ENCODE data around the gene UHMK1. TPM values are rescaled to one million over a fixed set of nuclear protein-coding genes. Genes with fewer than 3 reads are reported as not detected.
"Not testable (repeated sequence)": the region's sequence is repeated elsewhere in the genome, so short reads cannot be mapped to it uniquely, and the experiment has no call there.

The UHMK1 gene
- total RNA-seq (2021) (50.3 and 62.2 TPM in 2 replicates), Bru-seq, nascent RNA (percentile 95 among the genes with signal in this experiment), BruChase-seq, experiment 1, labeled RNA remaining after a 2-hour chase (percentile 99 among the genes with signal in this experiment), BruChase-seq, experiment 2, labeled RNA remaining after a 6-hour chase (percentile 99 among the genes with signal in this experiment)
- long read RNA-seq, full-length matches to known transcripts, result 24 of 45 reads
- long read RNA-seq, partial matches to known transcripts, result 20 of 45 reads
- long read RNA-seq, other reads (novel, unspliced or antisense), result 1 of 45 reads

- peak within 1 kb of the TSS; percentile 95 for H3K27ac ChIP-seq (ENCODE audit: low read depth, low read length, poor library complexity, severe bottlenecking)
- BruUV-seq (replicated peaks), result no TSS peak
These were observed at the start of gene UHMK1 for GRCh38 chr1:162497723-162498495. TSS of gene UHMK1 (plus strand) at chr1:162497818. CDS start at chr1:162498001, 183 bp downstream.

GRCh38 chr1:162454361-162454760 is 43.3 kb upstream of the UHMK1 start:
- intact Hi-C loops (cut with micrococcal nuclease; ENCODE audit: unreplicated experiment); DNase-seq (ENCODE audit: low spot score); H3K9me3 ChIP-seq (ENCODE audit: low read depth, low read length, poor library complexity, severe bottlenecking); H3K27ac ChIP-seq (ENCODE audit: low read depth, low read length, poor library complexity, severe bottlenecking); H3K4me3 ChIP-seq (ENCODE audit: low read depth, low read length, poor library complexity, severe bottlenecking); BruUV-seq (replicated peaks); H3K27me3 ChIP-seq (replicated peaks; ENCODE audit: insufficient read depth, low read depth, low read length, poor library complexity); H3K4me1 ChIP-seq (ENCODE audit: insufficient read depth, low read length, poor library complexity, severe bottlenecking); POLR2A ChIA-PET (ENCODE audit: low non-redundant PET); CTCF ChIA-PET; H3K36me3 ChIP-seq (ENCODE audit: insufficient read depth, low read length, poor library complexity, severe bottlenecking): not testable (repeated sequence)

More at GRCh38 chr1:162497723-162498495, at the start of gene UHMK1:
- Histone ChIP-seq H3K9me3 (ENCODE audit: low read depth, low read length, poor library complexity, severe bottlenecking) (no peaks in the 10 kb centered on the region), H3K36me3 (ENCODE audit: insufficient read depth, low read length, poor library complexity, severe bottlenecking) (peaks cover 29% of the 10 kb centered on the region), H3K27me3 (replicated peaks; ENCODE audit: insufficient read depth, low read depth, low read length, poor library complexity) (no peaks in the 10 kb centered on the region), H3K4me1 (ENCODE audit: insufficient read depth, low read length, poor library complexity, severe bottlenecking) (peaks cover 22% of the 10 kb centered on the region), H3K4me3 (ENCODE audit: low read depth, low read length, poor library complexity, severe bottlenecking) (peak within 1 kb of the TSS; percentile 91)
- POLR2A ChIA-PET (ENCODE audit: low non-redundant PET), result no interaction called here
- DNase-seq (ENCODE audit: low spot score), result peak; percentile 98
- CTCF ChIA-PET, result interaction anchor here (0.6 kb wide), 1 partner anchor 106 kb away, joined by 3 read pairs; no protein-coding TSS in a partner anchor
- no peak for TF ChIP-seq CTCF (conservative IDR thresholded peaks at IDR 0.05; ENCODE audit: low read depth, low read length)
- no peak for TF ChIP-seq EZH2 (IDR thresholded peaks at IDR 0.05; ENCODE audit: borderline replicate concordance, low read depth, low read length, poor library complexity, severe bottlenecking)
- intact Hi-C loops (cut with micrococcal nuclease; ENCODE audit: unreplicated experiment), result no loop called here

GRCh38 chr1:162456323-162456722 is 41.3 kb upstream of the UHMK1 start:
- no peaks in the 10 kb centered on the region for H3K9me3 ChIP-seq (ENCODE audit: low read depth, low read length, poor library complexity, severe bottlenecking)
- TF ChIP-seq CTCF (conservative IDR thresholded peaks at IDR 0.05; ENCODE audit: low read depth, low read length) (peak; percentile 36; the same call in 1 of the 2 replicates), EZH2 (IDR thresholded peaks at IDR 0.05; ENCODE audit: borderline replicate concordance, low read depth, low read length, poor library complexity, severe bottlenecking) (no peak)
- BruUV-seq (replicated peaks), result no TSS peak
- CTCF ChIA-PET, result no interaction called here
- POLR2A ChIA-PET (ENCODE audit: low non-redundant PET), result interaction anchor here (0.6 kb wide), 1 partner anchor 30 kb away, joined by 4 read pairs; no protein-coding TSS in a partner anchor
- H3K4me1 ChIP-seq (ENCODE audit: insufficient read depth, low read length, poor library complexity, severe bottlenecking), result no peaks in the 10 kb centered on the region
- H3K36me3 ChIP-seq (ENCODE audit: insufficient read depth, low read length, poor library complexity, severe bottlenecking), result no peaks in the 10 kb centered on the region
- intact Hi-C loops (cut with micrococcal nuclease; ENCODE audit: unreplicated experiment), result no loop called here
- DNase-seq (ENCODE audit: low spot score), result peak; percentile 37
- no peak overlapping the region for H3K4me3 ChIP-seq (ENCODE audit: low read depth, low read length, poor library complexity, severe bottlenecking)
- no peaks in the 10 kb centered on the region for H3K27me3 ChIP-seq (replicated peaks; ENCODE audit: insufficient read depth, low read depth, low read length, poor library complexity)
- no peak overlapping the region for H3K27ac ChIP-seq (ENCODE audit: low read depth, low read length, poor library complexity, severe bottlenecking)

Measured in A673 (cell line).